Body of pancreas (tissue), 4 donors: ENCODE data around the gene OR6C74.

Source experiments
- POLR2A ChIP-seq, 3 donors: fragments of 450-650 bp; IDR thresholded peaks; one replicate each; pipeline ENCODE4 v1.6.1; 2016; ENCODE audit warnings: antibody characterized with exemption in 3 of 3, mild to moderate bottlenecking in 2 of 3
- TF ChIP-seq, protein P1 (sequence below), 7 experiments: fragments of 450-650 bp in 4 of 7; fragments of 200-600 bp in 3 of 7; sonication (generic) in 3 of 7; IDR thresholded peaks; one replicate each; pipeline ENCODE4 v1.5.1; 2016 to 2019; ENCODE audit warnings: antibody characterized with exemption in 7 of 7

DNA sequence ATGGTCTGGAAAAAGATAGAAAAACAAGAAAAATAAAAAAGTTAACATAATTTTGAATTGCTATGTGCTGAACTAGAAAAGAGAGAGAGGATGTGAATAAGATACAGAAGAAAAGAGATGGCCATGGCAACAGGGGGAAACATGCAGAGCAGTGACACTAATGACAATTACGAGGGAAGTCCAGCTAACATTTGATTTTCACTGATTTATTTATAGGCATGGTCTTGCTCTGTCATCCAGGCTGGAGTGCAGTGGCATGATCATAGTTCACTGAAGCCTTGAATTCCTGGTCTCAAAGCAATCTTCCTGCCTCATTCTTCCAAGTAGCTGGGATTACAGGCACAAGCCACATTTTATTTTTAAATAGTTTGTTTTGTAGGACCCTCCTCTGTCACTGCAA, 1.8 kb downstream of the OR6C74 start:
- no peak for TF ChIP-seq POLR2A (IDR thresholded peaks at IDR 0.05)
- TF ChIP-seq, protein P1, sequence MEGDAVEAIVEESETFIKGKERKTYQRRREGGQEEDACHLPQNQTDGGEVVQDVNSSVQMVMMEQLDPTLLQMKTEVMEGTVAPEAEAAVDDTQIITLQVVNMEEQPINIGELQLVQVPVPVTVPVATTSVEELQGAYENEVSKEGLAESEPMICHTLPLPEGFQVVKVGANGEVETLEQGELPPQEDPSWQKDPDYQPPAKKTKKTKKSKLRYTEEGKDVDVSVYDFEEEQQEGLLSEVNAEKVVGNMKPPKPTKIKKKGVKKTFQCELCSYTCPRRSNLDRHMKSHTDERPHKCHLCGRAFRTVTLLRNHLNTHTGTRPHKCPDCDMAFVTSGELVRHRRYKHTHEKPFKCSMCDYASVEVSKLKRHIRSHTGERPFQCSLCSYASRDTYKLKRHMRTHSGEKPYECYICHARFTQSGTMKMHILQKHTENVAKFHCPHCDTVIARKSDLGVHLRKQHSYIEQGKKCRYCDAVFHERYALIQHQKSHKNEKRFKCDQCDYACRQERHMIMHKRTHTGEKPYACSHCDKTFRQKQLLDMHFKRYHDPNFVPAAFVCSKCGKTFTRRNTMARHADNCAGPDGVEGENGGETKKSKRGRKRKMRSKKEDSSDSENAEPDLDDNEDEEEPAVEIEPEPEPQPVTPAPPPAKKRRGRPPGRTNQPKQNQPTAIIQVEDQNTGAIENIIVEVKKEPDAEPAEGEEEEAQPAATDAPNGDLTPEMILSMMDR (IDR thresholded peaks at IDR 0.05): no peak
